ENCODE data around the gene FARP1. TPM values are rescaled to one million over a fixed set of nuclear protein-coding genes. Genes with fewer than 3 reads are reported as not detected.

The FARP1 gene
- total RNA-seq, 6 experiments from 2014 or later = 44.9 to 104 (median 80.0) TPM

GRCh38 chr13:98350746-98351330 is 207.9 kb downstream of the FARP1 start:
- no peak for ATAC-seq
- no peak for TF ChIP-seq CTCF (IDR thresholded peaks at IDR 0.05)
- TF ChIP-seq POLR2A (IDR thresholded peaks at IDR 0.05) = no peak
- Histone ChIP-seq H3K27me3 (no peaks in the 10 kb centered on the region), H3K36me3 (peaks cover 0 to 3% (median 0%) of the 10 kb centered on the region in 4 donors), H3K4me3 (no peak overlapping the region), H3K4me1 (no peaks in the 10 kb centered on the region), H3K9me3 (no peaks in the 10 kb centered on the region), H3K27ac (no peak overlapping the region)
- WGBS (ENCODE audit: insufficient coverage, low coverage, low lambda C conversion rate, missing lambda C conversion rate) = 94% methylated on average over 5 of the region's 9 CpGs
- intact Hi-C loops (cut with DNase I) = no loop called here
- no peak for DNase-seq

- no peak overlapping the region for H3K27ac ChIP-seq
- peaks cover 0 to 3% (median 0%) of the 10 kb centered on the region in 4 donors for H3K36me3 ChIP-seq
- TF ChIP-seq POLR2A (IDR thresholded peaks at IDR 0.05) (no peak), CTCF (IDR thresholded peaks at IDR 0.05) (no peak)
- no peaks in the 10 kb centered on the region for H3K4me1 ChIP-seq
- no peak overlapping the region for H3K4me3 ChIP-seq
- no peak for ATAC-seq
- H3K27me3 ChIP-seq = no peaks in the 10 kb centered on the region
- intact Hi-C loops (cut with DNase I) = no loop called here
- no peaks in the 10 kb centered on the region for H3K9me3 ChIP-seq
- WGBS (ENCODE audit: insufficient coverage, low coverage, low lambda C conversion rate, missing lambda C conversion rate) = 96% methylated on average over 6 of the region's 8 CpGs
- DNase-seq = no peak
These were observed 208.7 kb downstream of the FARP1 start for GRCh38 chr13:98351636-98352035.

- TF ChIP-seq POLR2A (IDR thresholded peaks at IDR 0.05) = no peak
- no peak for TF ChIP-seq CTCF (IDR thresholded peaks at IDR 0.05)
- no peak for DNase-seq
- intact Hi-C loops (cut with DNase I) = no loop called here
- H3K27ac ChIP-seq = no peak overlapping the region
- no peaks in the 10 kb centered on the region for H3K27me3 ChIP-seq
- 95% methylated on average over 3 of the region's 4 CpGs for WGBS (ENCODE audit: insufficient coverage, low coverage, low lambda C conversion rate, missing lambda C conversion rate)
- ATAC-seq = no peak
- H3K9me3 ChIP-seq = no peaks in the 10 kb centered on the region
- peaks cover 0 to 3% (median 0%) of the 10 kb centered on the region in 4 donors for H3K36me3 ChIP-seq
- no peak overlapping the region for H3K4me3 ChIP-seq
- no peaks in the 10 kb centered on the region for H3K4me1 ChIP-seq
These were observed 209.3 kb downstream of the FARP1 start for GRCh38 chr13:98352226-98352625.

- H3K9me3 ChIP-seq = no peaks in the 10 kb centered on the region
- DNase-seq = no peak
- TF ChIP-seq CTCF (IDR thresholded peaks at IDR 0.05) (no peak), POLR2A (IDR thresholded peaks at IDR 0.05) (no peak)
- no peak for ATAC-seq
- intact Hi-C loops (cut with DNase I) = no loop called here
- no peak overlapping the region for H3K27ac ChIP-seq
- H3K4me3 ChIP-seq = no peak overlapping the region
- no peaks in the 10 kb centered on the region for H3K4me1 ChIP-seq
- 36% methylated on average over 1 of the region's 1 CpG for WGBS (ENCODE audit: insufficient coverage, low coverage, low lambda C conversion rate, missing lambda C conversion rate)
- H3K36me3 ChIP-seq = no peaks in the 10 kb centered on the region
- no peaks in the 10 kb centered on the region for H3K27me3 ChIP-seq
These were observed 210.9 kb downstream of the FARP1 start for GRCh38 chr13:98353750-98354149.

GRCh38 chr13:98358937-98359336 is 216.0 kb downstream of the FARP1 start:
- ATAC-seq = no peak
- no peaks in the 10 kb centered on the region for H3K36me3 ChIP-seq
- H3K27ac ChIP-seq = no peak overlapping the region
- 63% methylated on average over 1 of the region's 1 CpG for WGBS (ENCODE audit: insufficient coverage, low coverage, low lambda C conversion rate, missing lambda C conversion rate)
- TF ChIP-seq CTCF (IDR thresholded peaks at IDR 0.05) (no peak), POLR2A (IDR thresholded peaks at IDR 0.05) (no peak)
- no peak overlapping the region for H3K4me3 ChIP-seq
- no peaks in the 10 kb centered on the region for H3K27me3 ChIP-seq
- intact Hi-C loops (cut with DNase I) = no loop called here
- no peak for DNase-seq
- no peaks in the 10 kb centered on the region for H3K4me1 ChIP-seq
- no peaks in the 10 kb centered on the region for H3K9me3 ChIP-seq
